DND-41 (cell line): ENCODE measurements around the gene VPS16.

Experiments used
- CTCF ChIP-seq: IDR thresholded peaks from 2 replicates; pipeline ENCODE4 v1.5.1; 2012; ENCODE audit warnings: borderline replicate concordance, low read length, moderate library complexity, mild to moderate bottlenecking; ENCODE audit not compliant: poor library complexity, severe bottlenecking; ENCODE audit errors: extremely low read depth
- EZH2 ChIP-seq: IDR thresholded peaks from 3 replicates; pipeline ENCODE4 v1.6.1; 2012; ENCODE audit warnings: borderline replicate concordance, low read depth, mild to moderate bottlenecking, moderate library complexity, low read length, inconsistent platforms; ENCODE audit not compliant: severe bottlenecking

DNA sequence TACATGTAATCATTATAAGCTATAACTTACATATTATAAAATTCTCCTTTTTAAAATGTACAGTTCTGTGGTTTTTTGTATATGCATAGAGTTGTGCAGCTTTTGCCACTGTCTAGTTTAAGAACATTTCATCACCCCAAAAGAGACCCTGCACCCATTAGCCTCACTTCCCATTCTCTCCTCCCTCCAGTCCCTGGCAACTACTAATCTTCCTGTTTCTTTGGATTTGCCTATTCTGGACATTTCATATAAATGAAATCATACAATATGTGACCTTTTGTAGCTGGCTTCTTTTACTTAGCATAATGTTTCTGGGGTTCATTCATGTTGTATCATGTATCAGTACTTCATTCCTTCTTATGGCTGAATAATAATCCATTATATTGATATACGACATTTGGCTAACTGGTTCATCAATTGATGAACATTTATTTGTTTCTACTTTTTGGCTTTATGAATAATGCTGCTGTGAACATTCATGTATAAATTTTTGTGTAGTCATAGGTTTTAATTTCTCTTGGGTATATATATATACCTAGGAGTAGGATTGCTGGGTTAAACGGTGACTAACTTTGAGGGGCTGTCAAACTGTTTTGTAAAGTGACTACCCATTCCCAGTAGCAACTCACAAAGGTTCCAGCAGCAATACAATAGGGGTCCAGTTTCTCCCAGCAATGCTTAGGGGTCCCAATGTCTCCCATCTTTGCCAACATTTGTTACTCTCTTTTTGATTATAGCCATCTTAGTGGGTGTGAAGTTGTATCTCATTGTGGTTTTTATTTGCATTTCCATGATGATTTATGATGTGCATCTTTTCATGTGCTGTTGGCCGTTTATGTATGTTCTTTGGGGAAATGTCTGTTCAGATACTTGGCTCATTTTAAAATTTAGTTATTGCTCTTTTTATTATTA, 43.4 kb downstream of the VPS16 start:
- TF ChIP-seq CTCF (no peak), EZH2 (no peak)
